Stimulated activated CD4-positive, alpha-beta T cell treated with anti-CD3 and anti-CD28 coated beads, Interleukin-12 subunit alpha, Interleukin-12 subunit beta, amount 100 ng/mL, for 24 hours (primary cell): ENCODE measurements around the gene GUCA1A.
"Not testable (repeated sequence)": the region's sequence is repeated elsewhere in the genome, so short reads cannot be mapped to it uniquely, and the experiment has no call there.

Experiments used
- DNase-seq, 2 experiments: peaks; one replicate each; pipeline ENCODE4 v3.0.0-alpha.2; 2020; ENCODE audit warnings: low read depth in 2 of 2

The GUCA1A gene

GRCh38 chr6:42147138-42147562 is 26.0 kb upstream of the GUCA1A start:
- DNase-seq = no peak

- DNase-seq = no peak
Observed at GRCh38 chr6:42148058-42148457, 25.1 kb upstream of the GUCA1A start.

- no peak for DNase-seq
Observed at GRCh38 chr6:42150254-42150653, 22.9 kb upstream of the GUCA1A start.

- DNase-seq = no peak
Observed at GRCh38 chr6:42152024-42152423, 21.1 kb upstream of the GUCA1A start.

DNA sequence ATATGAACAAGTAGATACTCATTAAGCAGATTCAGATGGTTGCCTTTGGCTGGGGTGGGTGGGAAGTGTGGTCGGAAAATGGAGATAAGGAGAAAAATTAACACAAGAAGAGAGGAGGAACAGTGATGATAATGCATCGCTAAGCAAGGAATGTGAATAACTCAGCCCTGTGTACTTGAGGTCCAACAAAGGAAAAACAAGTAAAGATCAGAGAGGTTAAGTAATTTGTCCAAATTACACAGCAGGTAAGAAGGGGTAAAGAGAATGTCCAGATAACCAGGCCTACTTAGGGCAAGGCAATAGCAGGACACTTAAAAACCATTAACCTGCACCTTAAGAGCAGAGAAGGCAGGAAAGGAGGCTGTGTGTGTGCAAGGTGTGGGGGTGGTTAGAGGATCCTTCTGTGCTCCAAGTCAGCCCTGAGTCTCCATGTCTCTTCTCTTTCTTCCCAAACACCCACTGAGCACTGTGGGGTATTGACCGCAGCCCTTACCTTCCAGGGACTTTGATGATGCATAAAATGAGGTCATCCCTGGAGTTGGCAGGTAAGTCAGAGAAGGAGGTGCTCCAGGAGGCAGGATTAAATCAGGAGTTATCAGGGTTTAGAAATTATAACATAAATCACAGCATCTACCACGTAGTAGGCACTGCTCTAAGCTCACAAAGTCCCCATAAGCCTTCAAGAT is 20.5 kb upstream of the GUCA1A start:
- DNase-seq = not testable (repeated sequence)

- no peak for DNase-seq
Observed at GRCh38 chr6:42153921-42154320, 19.2 kb upstream of the GUCA1A start.

- DNase-seq = no peak
Observed at GRCh38 chr6:42154461-42155209, 18.5 kb upstream of the GUCA1A start.

GRCh38 chr6:42155293-42155692 is 17.9 kb upstream of the GUCA1A start:
- DNase-seq = no peak

- no peak for DNase-seq
Observed at GRCh38 chr6:42156638-42157037, 16.5 kb upstream of the GUCA1A start.

DNA sequence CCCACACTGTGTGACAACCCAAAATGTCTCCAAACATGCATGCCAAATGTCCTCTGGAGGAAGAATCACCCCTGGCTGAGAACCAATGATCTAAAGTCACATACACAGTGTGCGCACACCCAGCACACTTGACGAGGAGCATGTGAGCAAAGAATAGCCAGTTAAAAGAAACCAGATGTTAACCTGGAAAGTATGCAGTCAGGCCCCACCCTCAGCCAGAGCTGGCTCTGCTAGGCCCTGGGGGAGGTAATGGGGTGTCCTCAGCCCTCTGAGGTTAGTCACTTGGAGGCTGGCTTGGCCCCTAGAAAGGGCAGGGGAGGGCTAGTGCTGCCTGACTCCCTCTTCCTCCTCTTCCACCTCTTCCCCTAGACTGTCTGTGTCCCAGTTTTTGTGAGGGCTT is 15.2 kb upstream of the GUCA1A start:
- DNase-seq = no peak

GRCh38 chr6:42158631-42159030 is 14.5 kb upstream of the GUCA1A start:
- no peak for DNase-seq

DNA sequence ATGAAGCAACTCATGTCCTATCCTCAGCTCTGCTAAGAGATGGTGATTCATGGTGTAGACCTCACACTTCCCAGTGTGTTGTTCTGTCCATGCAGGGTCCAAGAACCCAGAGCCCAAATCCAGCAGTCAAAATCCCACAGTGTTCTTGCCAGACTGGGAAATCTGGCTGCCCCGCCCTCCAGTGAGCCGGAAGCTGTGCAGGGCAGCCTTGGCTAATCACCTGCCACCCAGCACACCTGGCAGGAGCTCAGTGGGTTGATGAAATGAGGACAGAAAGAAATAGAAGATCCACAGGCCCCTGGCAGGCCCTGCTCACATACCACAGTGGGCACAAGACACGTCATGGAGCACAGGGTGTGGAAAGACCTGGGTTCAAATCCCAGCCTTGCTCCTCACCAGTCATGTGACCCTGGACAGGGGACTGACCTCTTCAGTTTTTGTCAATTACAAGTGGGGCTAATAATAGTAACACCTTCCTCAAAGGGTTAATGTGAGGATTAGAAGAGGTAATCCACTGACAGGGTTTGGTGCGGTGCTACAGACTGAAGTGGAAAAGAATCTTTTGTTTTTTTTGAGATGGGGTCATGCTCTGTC is 13.6 kb upstream of the GUCA1A start:
- no peak for DNase-seq

- no peak for DNase-seq
Observed at GRCh38 chr6:42162384-42162783, 10.8 kb upstream of the GUCA1A start.

DNA sequence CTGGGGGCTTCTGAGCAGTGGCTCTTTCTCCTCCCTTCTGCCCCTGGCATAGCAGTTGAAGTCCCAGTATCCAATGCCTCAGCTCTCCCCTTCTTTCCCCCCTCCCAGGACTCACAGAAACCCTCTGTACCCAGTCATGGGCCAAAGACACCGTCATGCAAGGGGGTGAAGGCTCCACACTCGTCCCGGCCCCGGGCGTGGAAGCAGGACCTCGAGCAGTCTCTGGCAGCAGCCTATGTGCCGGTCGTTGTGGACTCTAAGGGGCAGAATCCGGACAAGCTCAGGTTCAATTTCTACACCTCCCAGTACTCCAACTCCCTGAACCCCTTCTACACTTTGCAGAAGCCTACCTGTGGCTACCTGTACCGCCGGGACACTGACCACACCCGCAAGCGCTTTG is 10.4 kb upstream of the GUCA1A start:
- no peak for DNase-seq

DNA sequence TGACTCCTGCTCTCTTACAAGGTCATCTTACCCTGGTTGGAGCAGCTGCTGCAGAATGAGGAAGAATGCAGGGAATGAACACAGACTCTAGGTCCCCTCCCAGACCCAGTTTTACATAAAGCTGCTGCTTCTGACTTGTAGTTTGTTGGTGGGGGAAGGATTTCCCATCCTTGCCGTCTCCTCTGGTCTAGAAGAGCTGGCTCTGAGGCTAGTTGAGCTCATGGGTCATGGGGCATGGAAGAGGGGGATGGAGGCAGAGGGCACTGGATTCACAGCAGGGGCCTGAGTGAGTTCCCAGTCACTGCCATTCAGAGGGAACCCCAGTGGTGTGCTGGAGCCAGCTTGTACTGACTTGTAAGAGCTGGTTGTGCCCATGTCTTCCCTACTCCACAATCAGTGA is 9.2 kb upstream of the GUCA1A start:
- DNase-seq = no peak

GRCh38 chr6:42165016-42165415 is 8.1 kb upstream of the GUCA1A start:
- no peak for DNase-seq

GRCh38 chr6:42166444-42167141 is 6.6 kb upstream of the GUCA1A start:
- peak; percentile 46 to 77 for DNase-seq

GRCh38 chr6:42168650-42169049 is 4.5 kb upstream of the GUCA1A start:
- DNase-seq = no peak

GRCh38 chr6:42169780-42170179 is 3.4 kb upstream of the GUCA1A start:
- DNase-seq = not testable (repeated sequence)

DNA sequence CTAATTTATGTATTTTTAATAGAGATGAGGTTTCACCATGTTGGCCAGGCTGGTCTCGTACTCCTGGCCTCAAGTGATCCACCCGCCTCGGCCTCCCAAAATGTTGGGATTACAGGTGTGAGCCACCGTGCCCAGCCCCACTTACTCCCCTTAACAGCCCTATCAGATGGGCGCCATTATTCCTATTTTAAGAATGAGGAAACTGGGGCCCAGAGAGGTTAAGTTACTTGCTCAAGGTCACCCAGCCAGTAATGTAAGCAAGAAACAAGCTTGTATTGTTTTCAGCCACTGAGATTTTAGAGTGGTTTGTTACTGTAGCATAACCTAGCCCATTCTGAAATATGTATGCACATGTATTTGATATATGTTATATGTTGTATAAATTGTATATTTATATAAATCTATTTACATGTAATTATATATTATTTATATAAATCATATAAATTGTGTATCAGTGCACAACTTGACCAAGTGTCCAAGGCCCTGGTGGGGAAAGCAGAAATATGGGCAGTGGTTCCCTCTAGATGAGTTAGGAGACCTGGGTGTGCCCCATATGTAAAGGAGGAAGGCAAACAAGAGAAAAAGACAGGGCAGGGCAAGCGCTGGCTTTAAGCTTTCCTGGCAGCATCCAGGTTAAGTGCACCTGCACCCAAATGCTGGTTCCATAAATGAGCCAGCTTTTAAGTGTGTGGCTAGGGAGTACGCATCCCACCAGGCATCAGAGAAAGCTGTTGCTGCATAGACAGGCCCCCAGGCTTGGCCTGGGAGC is 1.2 kb upstream of the GUCA1A start:
- no peak for DNase-seq

DNA sequence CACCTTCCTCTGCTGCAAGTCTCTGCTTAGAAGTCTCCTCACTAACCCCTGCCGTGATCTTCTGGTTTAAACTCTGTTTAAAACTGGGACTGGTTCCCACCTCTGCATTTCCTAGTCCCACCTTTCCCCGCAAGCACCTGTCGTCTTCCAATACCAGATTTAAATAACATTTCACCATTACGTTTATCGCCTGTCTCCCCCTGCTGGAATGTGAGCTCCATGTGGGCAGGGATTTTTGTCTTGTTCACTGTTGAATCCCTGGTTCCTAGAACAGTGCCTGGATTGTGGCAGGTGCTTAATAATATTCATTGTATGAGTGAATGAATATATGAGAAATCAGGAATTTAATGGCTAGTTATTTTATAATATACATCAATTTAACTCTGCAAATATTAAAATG is 2.7 kb downstream of the GUCA1A start:
- DNase-seq = no peak

DNA sequence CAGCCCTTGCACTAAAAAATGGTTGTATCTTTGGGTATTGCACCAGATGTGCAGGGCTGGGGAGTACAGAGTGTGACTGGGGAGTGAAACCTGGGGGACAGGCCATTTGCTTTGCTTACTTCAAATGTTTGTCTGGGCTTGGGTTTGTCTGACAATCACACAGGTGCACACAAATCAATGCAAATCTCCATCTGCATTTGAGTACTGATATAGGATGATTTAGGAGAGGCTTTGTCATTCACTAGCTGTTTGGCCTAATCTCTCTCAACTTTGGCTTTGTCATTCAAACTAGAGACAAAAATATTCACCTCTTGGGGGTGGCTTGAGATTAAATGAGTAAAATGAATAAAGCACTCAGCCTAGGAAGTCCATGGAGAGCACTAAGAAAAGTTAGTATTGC is 3.8 kb downstream of the GUCA1A start:
- no peak for DNase-seq
